C4-2B (cell line): ENCODE data around the gene TMPRSS11E.
"Not testable (repeated sequence)": the region's sequence is repeated elsewhere in the genome, so short reads cannot be mapped to it uniquely, and the experiment has no call there.

Experiments used
- CTCF ChIP-seq: fragments of 450-650 bp; conservative IDR thresholded peaks from 2 replicates; pipeline ENCODE4 v1.5.1; 2017; ENCODE audit warnings: mild to moderate bottlenecking
- ZFX ChIP-seq: fragments of 450-650 bp; IDR thresholded peaks from 2 replicates; pipeline ENCODE4 v1.6.1; 2017

GRCh38 chr4:68407015-68407867 lies 40.0 kb upstream of the TMPRSS11E start:
- TF ChIP-seq CTCF, ZFX: not testable (repeated sequence)
